HCT116 (cell line): ENCODE data around the gene NXT1.

Source experiments
- CEBPB ChIP-seq: IDR thresholded peaks from 2 replicates; pipeline ENCODE4 v1.6.1; 2012; ENCODE audit warnings: low read depth
- EZH2phosphoT487 ChIP-seq: fragments of 200-600 bp; IDR thresholded peaks from 2 replicates; pipeline ENCODE4 v1.6.1; 2018; ENCODE audit warnings: antibody characterized with exemption, borderline replicate concordance
- FOSL1 ChIP-seq: IDR thresholded peaks from 2 replicates; pipeline ENCODE4 v1.6.1; 2012; ENCODE audit warnings: low read depth
- JUND ChIP-seq: IDR thresholded peaks from 2 replicates; pipeline ENCODE4 v1.6.1; 2012
- POLR2A ChIP-seq: IDR thresholded peaks from 2 replicates; pipeline ENCODE4 v1.7.0; 2011; ENCODE audit warnings: borderline replicate concordance; ENCODE audit not compliant: insufficient read depth, insufficient read length; ENCODE audit errors: extremely low read depth
- POLR2AphosphoS5 ChIP-seq: IDR thresholded peaks from 2 replicates; pipeline ENCODE4 v1.6.1; 2011; ENCODE audit warnings: mild to moderate bottlenecking, low read depth, low read length, moderate library complexity
- SP1 ChIP-seq: IDR thresholded peaks from 2 replicates; pipeline ENCODE4 v1.6.1; 2012; ENCODE audit warnings: low read depth
- SRF ChIP-seq: IDR thresholded peaks from 2 replicates; pipeline ENCODE4 v1.6.1; 2012; ENCODE audit warnings: low read depth
- YY1 ChIP-seq: IDR thresholded peaks from 2 replicates; pipeline ENCODE4 v1.6.1; 2011; ENCODE audit warnings: low read length, low read depth, moderate library complexity, mild to moderate bottlenecking; ENCODE audit not compliant: insufficient replicate concordance; ENCODE audit errors: extremely low read depth
- TF ChIP-seq, protein P1 (sequence below), 3 experiments: fragments of 200-600 bp in 1 of 3; sonication (generic) in 1 of 3; IDR thresholded peaks in 2 of 3; conservative IDR thresholded peaks in 1 of 3; 2 replicates each; pipeline ENCODE4 v1.5.1; 2012 to 2017; ENCODE audit warnings: low read depth in 2 of 3, low read length in 2 of 3, antibody characterized with exemption in 1 of 3, borderline replicate concordance in 1 of 3, control low read depth in 1 of 3, mild to moderate bottlenecking in 1 of 3, mixed read lengths in 1 of 3, mixed run types in 1 of 3, moderate library complexity in 1 of 3; ENCODE audit not compliant: insufficient read depth in 1 of 3

DNA sequence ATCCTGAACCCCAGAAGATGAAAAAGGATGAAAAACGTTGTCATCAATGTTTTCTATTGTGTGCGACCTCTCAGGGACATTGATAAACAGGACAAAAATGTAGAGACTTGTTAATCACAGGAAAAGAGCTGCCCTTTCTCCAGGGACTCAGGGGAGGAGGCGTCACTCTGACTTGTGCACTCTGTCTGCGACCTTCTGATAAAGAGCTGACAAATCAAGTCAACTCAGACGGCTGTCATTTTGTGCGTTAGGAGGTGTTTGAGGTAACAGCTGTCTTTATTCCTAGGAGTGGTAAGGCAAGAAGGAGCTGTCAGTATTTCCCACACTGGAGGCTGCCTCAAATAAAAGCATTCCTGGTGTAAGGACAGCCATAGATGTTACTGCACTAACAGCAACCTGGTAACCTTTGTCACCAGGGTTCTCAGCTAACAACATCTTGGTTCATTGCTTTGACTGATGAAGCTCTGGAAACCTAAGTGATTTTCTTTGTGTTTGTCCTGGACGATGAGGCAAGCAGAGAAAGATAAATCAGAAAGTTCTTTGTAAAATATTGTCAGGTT, 38.6 kb upstream of the NXT1 start:
- TF ChIP-seq JUND: no peak
- TF ChIP-seq, protein P1, sequence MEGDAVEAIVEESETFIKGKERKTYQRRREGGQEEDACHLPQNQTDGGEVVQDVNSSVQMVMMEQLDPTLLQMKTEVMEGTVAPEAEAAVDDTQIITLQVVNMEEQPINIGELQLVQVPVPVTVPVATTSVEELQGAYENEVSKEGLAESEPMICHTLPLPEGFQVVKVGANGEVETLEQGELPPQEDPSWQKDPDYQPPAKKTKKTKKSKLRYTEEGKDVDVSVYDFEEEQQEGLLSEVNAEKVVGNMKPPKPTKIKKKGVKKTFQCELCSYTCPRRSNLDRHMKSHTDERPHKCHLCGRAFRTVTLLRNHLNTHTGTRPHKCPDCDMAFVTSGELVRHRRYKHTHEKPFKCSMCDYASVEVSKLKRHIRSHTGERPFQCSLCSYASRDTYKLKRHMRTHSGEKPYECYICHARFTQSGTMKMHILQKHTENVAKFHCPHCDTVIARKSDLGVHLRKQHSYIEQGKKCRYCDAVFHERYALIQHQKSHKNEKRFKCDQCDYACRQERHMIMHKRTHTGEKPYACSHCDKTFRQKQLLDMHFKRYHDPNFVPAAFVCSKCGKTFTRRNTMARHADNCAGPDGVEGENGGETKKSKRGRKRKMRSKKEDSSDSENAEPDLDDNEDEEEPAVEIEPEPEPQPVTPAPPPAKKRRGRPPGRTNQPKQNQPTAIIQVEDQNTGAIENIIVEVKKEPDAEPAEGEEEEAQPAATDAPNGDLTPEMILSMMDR (IDR thresholded peaks at IDR 0.05 in 2 of 3, conservative IDR thresholded peaks at IDR 0.05 in 1 of 3; ENCODE audit: borderline replicate concordance in 1 of 3, insufficient read depth in 1 of 3, low read depth in 2 of 3, low read length in 2 of 3): no peak
- no peak for TF ChIP-seq POLR2A
- no peak for TF ChIP-seq FOSL1
- no peak for TF ChIP-seq SRF
- no peak for TF ChIP-seq YY1
- no peak for TF ChIP-seq SP1
- no peak for TF ChIP-seq EZH2phosphoT487
- TF ChIP-seq CEBPB: no peak
- no peak for TF ChIP-seq POLR2AphosphoS5
